NAMALWA (cell line): ENCODE data around the gene HECTD3.
"Not testable (repeated sequence)": the region's sequence is repeated elsewhere in the genome, so short reads cannot be mapped to it uniquely, and the experiment has no call there.

ENCODE experiments used
- DNase-seq: peaks from one replicate; pipeline ENCODE4 v3.0.0-alpha.2; 2015; ENCODE audit warnings: low spot score

Gene HECTD3

GRCh38 chr1:44988531-44989156, 22.5 kb downstream of the HECTD3 start:
- DNase-seq: no peak

- no peak for DNase-seq
Observed at GRCh38 chr1:44985747-44986359, 25.3 kb downstream of the HECTD3 start.

- not testable (repeated sequence) for DNase-seq
Observed at GRCh38 chr1:44977372-44977771, 33.8 kb downstream of the HECTD3 start.

- no peak for DNase-seq
Observed at GRCh38 chr1:44976252-44976651, 34.9 kb downstream of the HECTD3 start.

GRCh38 chr1:44973645-44974044, 37.5 kb downstream of the HECTD3 start:
- DNase-seq: no peak

- no peak for DNase-seq
Observed at GRCh38 chr1:44970317-44970716, 40.8 kb downstream of the HECTD3 start.

GRCh38 chr1:44964396-44964795, 46.7 kb downstream of the HECTD3 start:
- DNase-seq: no peak

GRCh38 chr1:44962729-44963128, 48.4 kb downstream of the HECTD3 start:
- DNase-seq: no peak

- not testable (repeated sequence) for DNase-seq
Observed at GRCh38 chr1:44962022-44962421, 49.1 kb downstream of the HECTD3 start.

GRCh38 chr1:44957566-44957965, 53.6 kb downstream of the HECTD3 start:
- not testable (repeated sequence) for DNase-seq

GRCh38 chr1:44956077-44956476, 55.0 kb downstream of the HECTD3 start:
- not testable (repeated sequence) for DNase-seq
